ENCODE measurements around the gene ZNF564.
"Not testable (repeated sequence)": the region's sequence is repeated elsewhere in the genome, so short reads cannot be mapped to it uniquely, and the experiment has no call there.

ZNF564 gene

DNA sequence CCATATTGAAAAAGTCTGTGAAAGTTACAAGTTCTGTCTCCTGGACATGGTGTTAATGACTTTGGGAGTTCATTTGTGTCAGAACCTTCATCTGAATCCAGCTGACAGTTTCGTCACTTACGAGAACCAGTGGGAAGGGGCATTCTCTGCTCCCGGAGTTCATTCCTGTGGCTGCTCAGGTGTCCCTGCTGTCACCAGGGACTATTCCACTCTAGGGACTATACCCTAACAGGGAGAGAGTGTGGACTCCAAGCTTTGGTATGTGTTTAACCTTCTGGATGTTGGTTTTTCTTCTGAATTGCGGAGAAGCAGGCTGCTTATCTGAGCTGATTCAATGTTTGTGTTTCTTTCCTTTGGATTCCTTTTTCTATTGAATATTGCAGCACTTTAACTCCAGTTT lies 54.2 kb downstream of the ZNF564 start:
- DNase-seq (ENCODE audit: low read depth in 2 of 2), result no peak

DNA sequence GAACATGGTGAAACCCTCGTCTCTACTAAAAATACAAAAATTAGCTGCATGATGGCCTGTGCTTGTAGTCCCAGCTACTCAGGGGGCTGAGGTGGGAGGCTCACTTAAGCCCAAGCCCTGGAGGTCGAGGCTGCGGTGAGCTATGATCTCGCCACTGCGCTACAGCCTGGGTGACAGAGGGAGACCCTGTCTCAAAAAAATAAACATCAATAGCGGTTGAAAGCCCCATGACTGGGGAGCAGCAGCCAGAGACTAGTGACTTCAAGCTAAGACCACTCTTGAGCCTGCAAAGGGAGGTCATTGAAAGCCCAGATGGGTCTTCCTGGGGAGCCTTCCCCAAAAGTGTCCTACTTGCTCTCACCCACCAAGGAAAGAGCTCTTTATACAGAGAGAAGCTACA lies 54.8 kb downstream of the ZNF564 start:
- no peak for DNase-seq (ENCODE audit: low read depth in 2 of 2)

DNA sequence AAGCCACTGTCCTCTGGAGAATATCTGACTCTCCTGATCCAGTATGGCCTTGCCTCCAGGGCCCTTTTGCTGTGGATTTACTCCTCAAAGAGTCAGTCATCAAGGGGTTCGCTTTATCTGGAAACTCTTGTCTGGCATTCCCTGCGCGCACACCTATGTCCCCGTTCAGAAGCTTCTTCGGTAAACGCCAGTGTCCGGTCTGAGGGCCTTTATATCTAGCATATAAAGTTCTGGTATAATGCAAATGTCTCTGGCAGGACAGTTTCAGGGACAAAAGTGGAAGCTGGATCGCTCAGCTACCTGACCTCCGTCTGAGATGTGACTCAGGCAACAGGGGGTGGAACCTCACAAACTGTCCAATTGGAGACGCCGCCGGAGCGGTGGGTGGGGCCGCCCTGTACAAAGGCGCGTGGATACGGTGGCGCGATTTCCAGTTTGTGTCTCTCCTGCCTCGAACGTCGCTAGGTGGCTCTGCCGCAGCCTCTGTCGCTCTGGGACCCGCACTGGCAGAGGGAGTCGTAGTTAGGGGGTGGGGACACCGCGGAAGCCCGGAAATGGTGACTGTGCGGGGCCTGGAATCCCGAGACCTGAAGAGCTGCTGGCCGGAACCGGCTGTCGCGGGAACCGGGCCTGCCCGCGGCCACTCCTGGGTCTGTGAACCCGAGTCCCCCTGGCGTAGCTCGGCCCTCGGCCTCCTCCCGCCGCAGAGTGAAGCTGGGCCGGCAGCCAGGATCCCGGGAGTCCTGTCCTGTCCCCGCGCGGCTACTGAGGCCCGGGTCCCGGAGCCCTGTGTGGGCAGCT lies 56.1 kb downstream of the ZNF564 start:
- peak; percentile 40 to 42 for DNase-seq (ENCODE audit: low read depth in 2 of 2)

DNA sequence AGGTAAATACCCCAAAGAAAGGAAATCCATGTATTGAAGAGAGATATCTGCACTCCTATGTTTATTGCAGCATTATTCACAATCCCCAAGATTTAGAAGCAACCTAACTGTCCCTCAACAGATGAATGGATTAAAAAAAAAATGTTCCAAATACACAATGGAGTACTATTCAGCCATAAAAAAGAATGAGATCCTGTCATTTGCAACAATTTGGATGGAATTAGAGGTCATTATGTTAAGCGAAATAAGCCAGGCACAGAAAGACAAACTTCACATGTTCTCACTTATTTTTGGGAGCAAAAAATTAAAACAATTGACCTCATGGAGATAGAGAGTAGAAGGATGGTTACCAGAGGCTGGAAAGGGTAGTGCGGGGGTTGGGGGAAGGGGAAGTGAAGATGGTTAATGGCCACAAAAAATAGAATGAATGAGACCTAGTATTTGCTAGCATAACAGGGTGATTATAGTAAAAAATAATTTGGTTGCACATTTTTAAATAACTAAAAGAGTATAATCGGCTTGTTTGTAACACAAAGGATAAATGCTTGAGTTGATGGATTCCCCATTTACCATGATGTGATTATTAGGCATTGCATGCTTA lies 56.9 kb downstream of the ZNF564 start:
- no peak for DNase-seq (ENCODE audit: low read depth in 2 of 2)

DNA sequence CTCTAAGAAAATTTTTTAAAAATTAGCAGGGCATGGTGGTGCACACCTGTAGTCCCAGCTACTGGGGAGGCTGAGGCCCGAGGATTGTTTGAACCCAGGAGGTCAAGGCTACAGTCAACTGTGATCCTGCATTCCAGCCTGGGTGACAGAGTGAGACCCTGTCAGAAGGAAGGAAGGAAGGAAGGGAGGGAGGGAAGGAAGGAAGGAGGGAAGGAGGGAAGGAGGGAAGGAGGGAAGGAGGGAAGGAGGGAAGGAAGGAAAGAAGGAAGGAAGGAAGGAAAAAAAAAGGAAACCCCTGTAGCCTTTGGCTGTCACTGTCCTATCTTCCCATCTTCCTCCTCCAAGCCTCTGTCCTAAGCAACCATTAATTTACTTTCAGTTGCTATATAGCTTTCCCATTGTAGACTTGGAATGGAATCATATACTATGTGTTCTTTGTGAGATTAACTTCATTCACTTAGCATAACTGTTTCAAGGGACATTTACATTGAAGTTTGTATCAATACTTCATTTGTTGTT lies 65.0 kb downstream of the ZNF564 start:
- not testable (repeated sequence) for DNase-seq (ENCODE audit: low read depth in 2 of 2)

DNA sequence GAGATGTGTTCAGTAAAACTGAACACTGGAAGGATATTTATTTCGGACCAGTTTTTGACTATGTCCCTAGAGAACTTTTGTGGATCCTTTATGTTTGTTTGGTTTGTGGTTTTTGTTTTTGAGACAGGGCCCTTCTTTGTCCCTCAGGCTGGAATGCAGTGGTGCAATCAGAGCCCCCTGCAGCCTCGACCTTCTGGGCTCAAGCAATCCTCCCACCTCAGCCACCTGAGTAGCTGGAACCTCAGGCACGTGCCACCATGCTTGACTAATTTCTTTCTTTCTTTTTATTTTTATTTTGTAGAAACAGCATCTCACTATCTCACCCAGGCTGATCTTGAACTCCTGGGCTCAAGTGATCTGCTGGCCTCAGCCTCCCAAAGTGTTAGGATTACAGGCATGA lies 65.7 kb downstream of the ZNF564 start:
- DNase-seq (ENCODE audit: low read depth in 2 of 2), result no peak

DNA sequence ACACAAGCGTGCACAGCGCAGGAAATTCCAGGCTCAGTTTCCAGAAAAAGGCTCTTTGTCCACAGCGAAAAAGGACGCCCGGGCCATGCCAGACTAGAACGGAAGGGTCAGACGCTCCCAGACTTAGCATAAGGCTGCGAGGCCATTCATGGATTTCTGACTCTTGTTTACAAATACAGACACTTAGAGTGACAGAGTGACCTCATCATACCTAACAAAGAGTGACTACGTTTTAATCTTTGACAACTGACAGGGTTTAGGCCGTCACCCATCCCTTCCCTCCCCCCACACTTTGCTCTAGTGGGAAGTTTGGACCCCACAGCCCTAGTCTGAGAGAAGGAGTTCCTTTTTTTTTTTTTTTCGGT lies 66.2 kb downstream of the ZNF564 start:
- DNase-seq (ENCODE audit: low read depth in 2 of 2), result no peak

DNA sequence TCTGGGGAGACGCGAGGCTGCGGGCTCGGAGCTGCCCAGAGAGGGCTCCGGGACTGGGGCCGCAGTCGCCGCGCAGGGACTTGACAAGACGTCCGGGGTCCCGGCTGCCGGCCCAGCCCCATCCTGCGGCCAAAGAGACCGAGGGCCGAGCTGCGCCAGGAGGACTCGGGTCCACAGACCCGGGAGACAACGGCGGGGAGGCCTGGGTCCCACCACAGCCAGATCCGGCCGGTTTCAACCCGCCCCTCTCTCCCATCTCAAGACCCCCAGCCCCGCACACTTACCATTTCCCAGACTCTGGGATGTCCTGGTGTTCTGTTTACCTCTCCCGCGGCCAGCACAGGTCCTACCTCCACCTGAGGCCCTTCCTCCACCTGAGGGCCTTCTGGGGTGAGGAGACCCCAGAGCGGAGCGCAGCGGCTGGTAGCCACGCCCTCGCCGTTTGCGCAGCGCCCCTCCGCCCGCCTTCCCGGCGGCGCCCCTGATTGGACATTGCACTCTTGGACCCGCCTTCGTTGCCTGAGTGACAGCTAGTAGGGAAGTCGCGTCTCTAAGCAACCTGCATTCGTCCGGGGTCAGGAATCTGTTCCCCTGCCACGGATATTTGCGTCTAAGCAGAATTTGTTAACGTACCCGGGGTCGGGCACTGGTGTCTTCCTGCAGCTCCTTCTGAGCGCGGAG lies 66.8 kb downstream of the ZNF564 start, which contains the start of gene ZNF709:
Gene ZNF709 (minus strand): TSS at position 446 of the 681 bp plus-strand sequence. CDS start 159 bp downstream, at position 287.
- peak; percentile 49 to 57 for DNase-seq (ENCODE audit: low read depth in 2 of 2)

DNA sequence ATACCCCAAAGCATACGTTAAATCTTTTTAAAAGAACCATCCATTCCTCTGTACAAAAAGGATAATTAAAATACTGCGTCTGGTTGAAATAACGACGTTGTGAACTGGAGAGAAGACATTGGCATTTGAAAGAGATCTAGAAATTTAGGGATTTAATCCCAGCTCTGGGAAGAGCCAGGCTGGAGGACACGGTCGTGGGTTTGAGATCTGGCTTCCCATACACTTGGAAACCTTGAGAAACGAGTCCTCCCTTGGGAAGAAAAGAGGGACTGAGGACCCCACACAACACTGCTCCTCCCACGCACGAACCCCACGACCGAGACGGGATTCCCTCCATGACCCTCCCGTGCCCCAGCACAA lies 67.3 kb downstream of the ZNF564 start:
- DNase-seq (ENCODE audit: low read depth in 2 of 2), result no peak

DNA sequence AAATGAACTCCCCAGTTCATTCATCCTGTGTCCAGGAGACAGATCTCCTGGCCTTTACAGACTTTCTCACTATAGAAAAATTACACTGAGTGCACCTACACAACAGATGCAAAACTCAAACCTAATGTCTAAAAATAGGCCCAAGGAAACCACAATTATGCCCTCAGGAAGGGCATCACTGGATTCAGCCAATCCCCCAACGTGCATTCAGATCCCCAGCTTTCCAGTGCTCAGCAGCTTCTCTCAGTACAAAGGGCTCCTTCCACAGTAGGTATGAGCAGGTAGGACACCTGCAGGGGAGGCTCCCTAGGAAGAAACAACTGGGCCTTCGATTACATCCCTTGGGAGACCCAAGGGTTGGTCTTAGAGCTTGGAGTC lies 68.8 kb downstream of the ZNF564 start:
- no peak for DNase-seq (ENCODE audit: low read depth in 2 of 2)

DNA sequence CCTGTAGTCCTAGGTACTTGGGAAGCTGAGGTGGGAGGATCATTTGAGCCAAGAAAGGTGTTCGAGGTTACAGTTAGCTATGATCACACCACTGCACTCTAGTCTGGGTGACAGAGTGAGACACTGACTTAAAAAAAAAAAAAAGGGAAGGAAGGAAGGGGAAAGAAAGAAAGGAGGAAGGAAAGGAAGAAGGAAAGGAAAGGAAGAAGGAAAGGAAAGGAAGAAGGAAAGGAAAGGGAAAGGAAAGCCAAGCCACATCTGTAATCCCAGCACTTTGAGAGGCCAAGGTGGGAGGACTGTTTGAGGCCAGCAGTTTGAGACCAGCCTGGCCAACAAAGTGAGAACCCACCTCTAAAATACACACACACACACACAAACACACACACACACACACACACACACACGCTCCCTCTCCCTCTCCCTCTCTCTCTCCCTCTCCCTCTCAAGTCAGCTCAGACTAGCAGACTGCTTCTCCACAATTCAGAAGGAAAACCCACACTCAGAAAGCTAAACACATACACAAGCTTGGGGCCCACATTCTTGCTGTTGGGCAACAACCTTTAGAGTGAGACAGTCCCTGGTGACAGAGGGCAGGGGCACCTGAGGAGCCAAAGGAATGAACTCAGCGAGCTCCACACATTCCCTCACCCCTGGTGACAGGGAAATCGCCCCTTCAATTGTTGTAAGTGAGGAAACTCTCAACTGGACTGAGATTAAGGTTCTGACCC lies 69.3 kb downstream of the ZNF564 start:
- DNase-seq (ENCODE audit: low read depth in 2 of 2), result no peak

DNA sequence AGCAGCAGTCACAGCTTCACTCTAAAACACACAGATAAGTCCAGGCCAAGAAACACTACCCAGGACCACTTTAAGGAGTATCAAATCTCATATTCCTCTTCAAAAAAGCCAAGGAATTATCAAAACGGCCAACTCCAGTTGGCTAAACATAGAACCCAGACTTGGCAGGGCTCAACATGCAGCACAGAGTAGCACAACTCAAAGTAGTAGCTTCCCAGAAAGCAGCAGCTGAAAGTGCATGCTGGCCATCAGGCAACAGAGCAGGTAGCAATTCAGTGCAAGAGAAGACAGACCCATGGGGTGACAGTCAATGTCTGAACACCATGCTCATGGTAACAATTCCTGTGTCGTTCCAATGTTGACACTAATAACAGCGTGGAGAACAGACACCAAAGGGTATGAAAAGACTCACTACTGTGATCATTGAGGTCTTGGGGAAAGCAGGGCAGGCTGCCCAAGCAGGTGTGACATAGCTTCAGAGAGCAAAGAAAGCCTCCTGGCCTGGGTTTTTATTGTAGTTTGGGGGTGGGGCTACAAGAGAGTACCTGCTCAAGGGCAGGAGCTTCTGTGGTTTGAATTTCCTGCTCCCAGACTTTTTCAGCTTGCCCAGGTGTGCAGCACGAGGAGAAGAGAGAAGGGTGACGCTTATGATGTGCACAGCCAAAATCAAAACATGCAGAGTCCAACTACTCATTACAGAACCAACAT lies 72.9 kb downstream of the ZNF564 start:
- DNase-seq (ENCODE audit: low read depth in 2 of 2), result no peak

All from fibroblast of skin of left biceps (primary cell).